Panc1 (cell line): Measurements from ENCODE around the gene SLC43A1. TPM values are rescaled to one million over a fixed set of nuclear protein-coding genes. Genes with fewer than 3 reads are reported as not detected.

ENCODE experiments used
- ATAC-seq: fragments of 200-7000 bp; cut with Tn5 transposase; 2 replicates; pipeline ENCODE4 v1.9.1; 2020; ENCODE audit warnings: mild to moderate bottlenecking, moderate library complexity
- BruUV-seq: library from RNA; stranded (reverse); fragments of 400-500 nt; replicated peaks from 2 replicates; lab custom pipeline; 2021; lab: Mats Ljungman, UMichigan
- CTCF ChIA-PET: fragments of 300-600 bp; sonication (Branson Sonifier 250); formaldehyde crosslinking; loops from one replicate; lab custom pipeline; 2022; ENCODE audit warnings: antibody characterized with exemption; lab: Charles Lee
- POLR2A ChIA-PET: fragments of 300-600 bp; sonication (Branson Sonifier 250); formaldehyde crosslinking; loops from one replicate; lab custom pipeline; 2022; ENCODE audit warnings: antibody characterized with exemption; lab: Charles Lee
- DNase-seq: peaks from one replicate; pipeline ENCODE4 v3.0.0-alpha.2; 2010; ENCODE audit warnings: low read depth, low spot score
- H3K27ac ChIP-seq: 2 replicates; pipeline ENCODE4 v1.5.1; 2011; ENCODE audit warnings: mild to moderate bottlenecking, low read length, inconsistent platforms
- H3K27me3 ChIP-seq: fragments of 200-500 bp; sonication (Bioruptor generic); 2 replicates; pipeline ENCODE4 v1.6.0; 2014; ENCODE audit warnings: low read length, inconsistent platforms; ENCODE audit not compliant: control insufficient read depth, insufficient read depth
- H3K36me3 ChIP-seq: fragments of 200-500 bp; sonication (Bioruptor generic); 2 replicates; pipeline ENCODE4 v1.5.1; 2014; ENCODE audit warnings: inconsistent platforms, mild to moderate bottlenecking, low read length, moderate library complexity; ENCODE audit not compliant: control insufficient read depth, insufficient read depth
- H3K4me1 ChIP-seq: 2 replicates; pipeline ENCODE4 v1.5.1; 2011; ENCODE audit warnings: inconsistent platforms, mild to moderate bottlenecking, low read length, moderate library complexity; ENCODE audit not compliant: control insufficient read depth, insufficient read depth
- H3K4me3 ChIP-seq, 2 experiments: 2 replicates each; pipeline ENCODE4 v1.5.1; 2011 to 2012; ENCODE audit warnings: low read depth in 2 of 2, low read length in 2 of 2, mild to moderate bottlenecking in 2 of 2, inconsistent platforms in 1 of 2, moderate library complexity in 1 of 2
- H3K9me3 ChIP-seq: fragments of 200-500 bp; sonication (Bioruptor generic); 2 replicates; pipeline ENCODE4 v1.5.1; 2014; ENCODE audit warnings: low read depth, mild to moderate bottlenecking, inconsistent platforms, low read length, moderate library complexity; ENCODE audit not compliant: control insufficient read depth, insufficient read depth
- CTCF ChIP-seq: fragments of 450-650 bp; IDR thresholded peaks from 2 replicates; pipeline ENCODE4 v1.5.1; 2017; ENCODE audit warnings: mild to moderate bottlenecking
- POLR2AphosphoS5 ChIP-seq: IDR thresholded peaks from 2 replicates; pipeline ENCODE4 v1.6.1; 2012; ENCODE audit warnings: mild to moderate bottlenecking, low read depth, low read length, moderate library complexity
- REST ChIP-seq, 2 experiments: IDR thresholded peaks; 2 replicates each; pipeline ENCODE4 v1.6.1; 2011 to 2012; ENCODE audit warnings: low read depth in 2 of 2, control low read depth in 1 of 2, low read length in 1 of 2, mild to moderate bottlenecking in 1 of 2, moderate library complexity in 1 of 2; ENCODE audit not compliant: insufficient read depth in 1 of 2
- TCF7L2 ChIP-seq: IDR thresholded peaks from 2 replicates; pipeline ENCODE4 v1.6.1; 2011; ENCODE audit warnings: mild to moderate bottlenecking, low read depth, low read length, inconsistent platforms
- in situ Hi-C: cut with HindIII; loops from 2 replicates; pipeline ENCODE4 v1.10.0; 2016; ENCODE audit warnings: low sequenced_read_pairs, low pct_unique_long_range_greater_than_20kb
- intact Hi-C: fragments of 100-400 bp; cut with micrococcal nuclease; formaldehyde crosslinking; loops from one replicate; pipeline ENCODE4 v1.10.0; 2022; ENCODE audit not compliant: unreplicated experiment
- total RNA-seq: library from RNA; stranded (reverse); gene quantifications from one replicate; pipeline ENCODE4 v1.2.1, GENCODE V29; 2021; ENCODE audit not compliant: unreplicated experiment

The SLC43A1 gene
- total RNA-seq, 1 experiment from 2014 or later, result 2.0 TPM

DNA sequence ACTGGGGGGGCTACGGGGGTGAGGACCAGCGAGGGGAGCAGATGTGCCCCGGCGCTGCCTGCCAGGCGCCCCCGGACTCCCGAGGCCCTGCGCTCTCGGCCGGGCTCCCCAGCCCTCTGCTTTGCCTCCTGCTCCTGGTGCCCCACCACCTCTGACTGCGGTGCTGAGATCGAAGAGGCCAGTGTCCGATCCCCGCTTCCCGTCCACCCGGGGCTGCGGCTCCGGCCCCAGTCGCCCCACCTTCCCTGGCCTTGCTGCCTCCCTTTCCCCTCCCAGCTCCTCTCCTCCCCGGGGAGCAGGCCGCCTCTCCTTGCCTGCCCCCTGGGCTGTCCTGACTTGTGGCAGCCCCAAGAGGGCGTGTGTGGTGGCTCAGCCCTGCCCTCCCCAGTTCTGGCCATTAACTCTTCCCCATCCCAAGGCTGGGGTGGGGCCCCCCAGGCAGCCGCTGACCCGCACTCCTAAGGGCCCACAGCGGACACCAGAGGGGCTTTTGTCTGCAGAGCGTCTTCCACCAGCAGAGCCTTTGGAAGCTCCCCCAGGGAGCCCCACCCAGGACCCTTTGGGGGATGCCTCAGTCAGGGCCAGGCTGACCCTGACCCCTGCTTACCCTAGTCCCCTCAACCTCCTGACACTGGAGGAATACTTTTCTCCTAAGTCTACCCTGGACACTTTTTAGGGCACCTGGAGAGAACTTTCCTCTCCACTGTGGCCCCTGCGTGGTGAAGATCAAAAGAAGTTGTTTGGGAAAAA lies 38.6 kb downstream of the SLC43A1 start:
- H3K36me3 ChIP-seq, result no peaks in the 10 kb centered on the region
- H3K4me3 ChIP-seq, result peak overlapping the region; percentile 34 to 39
- no TSS peak for BruUV-seq
- ChIA-PET CTCF (interaction anchor here (0.6 to 1.2 kb wide), 6 partner anchors 12 to 131 kb away, joined by 3 to 7 read pairs (median 4); no protein-coding TSS in a partner anchor), POLR2A (no interaction called here)
- in situ Hi-C loops (no loop called here), intact Hi-C loops (no loop called here)
- peak; percentile 86 for ATAC-seq
- TF ChIP-seq REST (IDR thresholded peaks at IDR 0.05; ENCODE audit: insufficient read depth in 1 of 2, low read depth in 2 of 2, low read length in 1 of 2) (no peak), CTCF (peak; percentile 79)
- no peak for DNase-seq
- H3K27me3 ChIP-seq, result peaks cover 15% of the 10 kb centered on the region
- H3K27ac ChIP-seq, result no peak overlapping the region
- H3K4me1 ChIP-seq, result no peaks in the 10 kb centered on the region; the same call in 1 of the 2 replicates
- H3K9me3 ChIP-seq, result no peaks in the 10 kb centered on the region

DNA sequence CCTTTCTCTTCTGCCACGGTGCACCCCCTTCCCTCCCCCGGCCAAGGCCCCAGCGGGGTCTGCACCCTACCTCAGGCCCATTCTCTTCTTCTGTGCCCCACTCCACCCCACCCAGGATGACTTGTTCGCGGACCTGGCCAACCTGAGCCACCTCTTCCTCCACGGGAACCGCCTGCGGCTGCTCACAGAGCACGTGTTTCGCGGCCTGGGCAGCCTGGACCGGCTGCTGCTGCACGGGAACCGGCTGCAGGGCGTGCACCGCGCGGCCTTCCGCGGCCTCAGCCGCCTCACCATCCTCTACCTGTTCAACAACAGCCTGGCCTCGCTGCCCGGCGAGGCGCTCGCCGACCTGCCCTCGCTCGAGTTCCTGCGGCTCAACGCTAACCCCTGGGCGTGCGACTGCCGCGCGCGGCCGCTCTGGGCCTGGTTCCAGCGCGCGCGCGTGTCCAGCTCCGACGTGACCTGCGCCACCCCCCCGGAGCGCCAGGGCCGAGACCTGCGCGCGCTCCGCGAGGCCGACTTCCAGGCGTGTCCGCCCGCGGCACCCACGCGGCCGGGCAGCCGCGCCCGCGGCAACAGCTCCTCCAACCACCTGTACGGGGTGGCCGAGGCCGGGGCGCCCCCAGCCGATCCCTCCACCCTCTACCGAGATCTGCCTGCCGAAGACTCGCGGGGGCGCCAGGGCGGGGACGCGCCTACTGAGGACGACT lies 39.3 kb downstream of the SLC43A1 start:
- peaks cover 15% of the 10 kb centered on the region for H3K27me3 ChIP-seq
- ATAC-seq, result peak; percentile 32
- no peaks in the 10 kb centered on the region for H3K36me3 ChIP-seq
- in situ Hi-C loops, result no loop called here
- BruUV-seq, result no TSS peak
- H3K9me3 ChIP-seq, result no peaks in the 10 kb centered on the region
- CTCF ChIA-PET, result interaction anchor here (0.6 to 1.2 kb wide), 5 partner anchors 13 to 130 kb away, joined by 3 to 5 read pairs (median 4); no protein-coding TSS in a partner anchor
- no peak for DNase-seq
- TF ChIP-seq TCF7L2 (no peak), CTCF (no peak), POLR2AphosphoS5 (no peak)
- no peak overlapping the region for H3K27ac ChIP-seq
- POLR2A ChIA-PET, result no interaction called here
- intact Hi-C loops, result no loop called here
- no peaks in the 10 kb centered on the region; the same call in 1 of the 2 replicates for H3K4me1 ChIP-seq
- peak overlapping the region; percentile 34 to 39 for H3K4me3 ChIP-seq
